IMR-90 (cell line): Measurements from ENCODE around the gene SV2C.

Source experiments
- BHLHE40 ChIP-seq: fragments of 150-350 bp; IDR thresholded peaks from 2 replicates; pipeline ENCODE4 v1.6.1; 2016; ENCODE audit warnings: mild to moderate bottlenecking, low read depth, low read length
- CEBPB ChIP-seq: IDR thresholded peaks from 2 replicates; pipeline ENCODE4 v1.6.1; 2012; ENCODE audit warnings: low read depth, low read length, improper control_type of control experiment
- CTCF ChIP-seq: conservative IDR thresholded peaks from 2 replicates; pipeline ENCODE4 v1.5.1; 2012; ENCODE audit warnings: mild to moderate bottlenecking, low read depth, low read length, improper control_type of control experiment
- MAZ ChIP-seq: IDR thresholded peaks from 2 replicates; pipeline ENCODE4 v1.6.1; 2012; ENCODE audit warnings: low read depth, mild to moderate bottlenecking, low read length, improper control_type of control experiment, moderate library complexity, borderline replicate concordance
- POLR2A ChIP-seq: IDR thresholded peaks from 2 replicates; pipeline ENCODE4 v1.6.1; 2012; ENCODE audit warnings: mild to moderate bottlenecking, low read depth, low read length
- RCOR1 ChIP-seq: IDR thresholded peaks from 2 replicates; pipeline ENCODE4 v1.6.1; 2012; ENCODE audit warnings: mild to moderate bottlenecking, low read length, improper control_type of control experiment; ENCODE audit not compliant: insufficient replicate concordance
- RFX5 ChIP-seq: IDR thresholded peaks from 2 replicates; pipeline ENCODE4 v1.8.0; 2012; ENCODE audit warnings: low read depth, mild to moderate bottlenecking, low read length, moderate library complexity
- TF ChIP-seq, protein P1 (sequence below): fragments of 150-350 bp; IDR thresholded peaks from 2 replicates; pipeline ENCODE4 v1.6.1; 2017; ENCODE audit warnings: mild to moderate bottlenecking, antibody characterized with exemption, low read length, low read depth

GRCh38 chr5:76364226-76364589 is 281.0 kb downstream of the SV2C start:
- TF ChIP-seq POLR2A (no peak), CTCF (no peak), RCOR1 (no peak), CEBPB (no peak), MAZ (no peak), BHLHE40 (no peak), RFX5 (no peak)
- TF ChIP-seq, protein P1, sequence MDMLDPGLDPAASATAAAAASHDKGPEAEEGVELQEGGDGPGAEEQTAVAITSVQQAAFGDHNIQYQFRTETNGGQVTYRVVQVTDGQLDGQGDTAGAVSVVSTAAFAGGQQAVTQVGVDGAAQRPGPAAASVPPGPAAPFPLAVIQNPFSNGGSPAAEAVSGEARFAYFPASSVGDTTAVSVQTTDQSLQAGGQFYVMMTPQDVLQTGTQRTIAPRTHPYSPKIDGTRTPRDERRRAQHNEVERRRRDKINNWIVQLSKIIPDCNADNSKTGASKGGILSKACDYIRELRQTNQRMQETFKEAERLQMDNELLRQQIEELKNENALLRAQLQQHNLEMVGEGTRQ, result no peak
